Vagina (tissue), 2 donors: Measurements from ENCODE around the gene DNMT1. TPM values are rescaled to one million over a fixed set of nuclear protein-coding genes. Genes with fewer than 3 reads are reported as not detected.

ENCODE experiments used
- DNase-seq, 2 donors: peaks; one replicate each; pipeline ENCODE4 v3.0.0-alpha.2; 2017; ENCODE audit errors: extremely low spot score in 2 of 2
- H3K27ac ChIP-seq: fragments of 200-600 bp; sonication (generic); one replicate; pipeline ENCODE4 v1.5.1; 2019
- H3K27me3 ChIP-seq: fragments of 200-600 bp; sonication (generic); one replicate; pipeline ENCODE4 v1.5.1; 2019
- H3K36me3 ChIP-seq, 2 donors: fragments of 200-600 bp; sonication (generic); one replicate each; pipeline ENCODE4 v1.5.1; 2017 to 2019
- H3K4me1 ChIP-seq: fragments of 200-600 bp; sonication (generic); one replicate; pipeline ENCODE4 v1.5.1; 2019
- H3K4me3 ChIP-seq, 2 donors: fragments of 200-600 bp; sonication (generic); 1 replicate in 1 of 2; 2 replicates in 1 of 2; pipeline ENCODE4 v1.5.1; 2016 to 2019
- H3K9me3 ChIP-seq: fragments of 200-600 bp; sonication (generic); one replicate; pipeline ENCODE4 v1.5.1; 2019
- CTCF ChIP-seq, 3 experiments: fragments of 450-650 bp in 2 of 3; fragments of 200-600 bp in 1 of 3; sonication (generic) in 1 of 3; IDR thresholded peaks; one replicate each; pipeline ENCODE4 v1.5.1; 2017 to 2019; ENCODE audit warnings: antibody characterized with exemption in 3 of 3, mild to moderate bottlenecking in 2 of 3, moderate library complexity in 2 of 3
- POLR2A ChIP-seq, 2 donors: fragments of 450-650 bp; IDR thresholded peaks; one replicate each; pipeline ENCODE4 v1.6.1; 2017; ENCODE audit warnings: antibody characterized with exemption in 2 of 2, mild to moderate bottlenecking in 2 of 2, moderate library complexity in 2 of 2
- POLR2AphosphoS5 ChIP-seq, 2 donors: sonication (generic); formaldehyde crosslinking; IDR thresholded peaks; one replicate each; pipeline ENCODE4 v1.9.0; 2017; ENCODE audit warnings: antibody characterized with exemption in 2 of 2, mild to moderate bottlenecking in 2 of 2, low read depth in 1 of 2; ENCODE audit not compliant: insufficient read depth in 1 of 2
- intact Hi-C: fragments of 100-400 bp; cut with DNase I; formaldehyde crosslinking; loops from one replicate; pipeline ENCODE4 v1.15.1; 2023
- total RNA-seq: library from RNA; depleted of rRNA; stranded (reverse); fragments of >200 nt; gene quantifications from one replicate; pipeline ENCODE4 v1.2.3, GENCODE V29; 2016

DNMT1 gene
- total RNA-seq, 1 donor from 2014 or later, result 36.8 TPM

GRCh38 chr19:10102787-10103236 lies 91.9 kb downstream of the DNMT1 start:
- no peaks in the 10 kb centered on the region for H3K9me3 ChIP-seq
- intact Hi-C loops, result no loop called here
- H3K36me3 ChIP-seq, result peaks cover 0 to 4% of the 10 kb centered on the region in 2 donors
- no peak overlapping the region for H3K27ac ChIP-seq
- no peak overlapping the region for H3K4me3 ChIP-seq
- no peak for TF ChIP-seq CTCF (IDR thresholded peaks at IDR 0.05)
- no peak for TF ChIP-seq POLR2A (IDR thresholded peaks at IDR 0.05)
- no peak for TF ChIP-seq POLR2AphosphoS5 (IDR thresholded peaks at IDR 0.05; ENCODE audit: insufficient read depth in 1 of 2, low read depth in 1 of 2)
- no peak for DNase-seq
- H3K4me1 ChIP-seq, result peaks cover 20% of the 10 kb centered on the region
- no peaks in the 10 kb centered on the region for H3K27me3 ChIP-seq

DNA sequence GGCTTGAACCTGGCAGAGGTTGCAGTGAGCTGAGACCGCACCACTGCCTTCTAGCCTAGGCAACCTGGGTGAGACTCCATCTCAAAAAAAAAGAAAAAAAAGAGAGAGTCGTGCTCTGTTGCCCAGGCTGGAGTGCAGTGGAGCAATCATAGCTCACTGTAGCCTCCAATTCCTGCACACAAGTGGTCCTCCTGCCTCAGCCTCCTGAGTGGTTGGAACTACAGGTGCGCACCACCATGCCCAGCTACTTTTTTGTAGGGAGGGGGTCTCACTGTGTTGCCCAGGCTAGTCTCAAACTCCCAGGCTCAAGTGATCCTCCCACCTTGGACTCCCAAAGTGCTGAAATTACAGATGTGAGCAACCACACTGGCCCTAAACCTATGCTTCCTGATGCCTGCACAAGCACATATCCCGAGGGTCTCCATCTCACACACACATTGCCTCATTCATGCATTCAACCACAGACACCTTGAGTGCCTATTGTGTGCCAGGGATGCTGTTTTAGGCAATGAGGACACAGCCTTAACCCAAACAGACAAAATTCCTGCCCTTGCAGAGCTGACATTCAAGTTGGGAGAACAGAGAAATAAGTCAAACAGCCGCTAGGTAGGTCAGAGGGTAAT lies 94.5 kb downstream of the DNMT1 start:
- no peaks in the 10 kb centered on the region for H3K27me3 ChIP-seq
- H3K4me1 ChIP-seq, result peaks cover 8% of the 10 kb centered on the region
- H3K4me3 ChIP-seq, result no peak overlapping the region
- intact Hi-C loops, result no loop called here
- no peak for TF ChIP-seq POLR2A (IDR thresholded peaks at IDR 0.05)
- TF ChIP-seq POLR2AphosphoS5 (IDR thresholded peaks at IDR 0.05; ENCODE audit: insufficient read depth in 1 of 2, low read depth in 1 of 2), result no peak
- no peak for TF ChIP-seq CTCF (IDR thresholded peaks at IDR 0.05)
- H3K9me3 ChIP-seq, result no peaks in the 10 kb centered on the region
- H3K27ac ChIP-seq, result no peak overlapping the region
- no peaks in the 10 kb centered on the region for H3K36me3 ChIP-seq
- DNase-seq, result no peak

DNA sequence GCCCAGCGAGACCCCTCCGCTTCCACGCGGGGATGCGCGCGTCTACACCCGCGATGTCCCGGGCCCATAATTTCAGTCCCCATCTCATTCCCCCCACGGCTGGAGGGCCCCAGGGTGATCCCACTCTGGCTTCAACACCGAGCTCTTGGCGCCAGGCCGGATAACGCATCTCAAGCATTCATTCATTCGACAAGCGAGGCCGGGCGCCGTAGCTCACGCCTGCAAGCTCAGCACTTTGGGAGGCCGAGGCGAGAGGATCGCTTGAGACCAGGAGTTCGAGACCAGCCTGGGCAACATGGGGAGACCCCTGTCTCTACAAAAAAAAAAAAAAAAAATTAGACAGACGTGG lies 98.2 kb downstream of the DNMT1 start:
- intact Hi-C loops, result no loop called here
- TF ChIP-seq CTCF (IDR thresholded peaks at IDR 0.05) (no peak), POLR2AphosphoS5 (IDR thresholded peaks at IDR 0.05; ENCODE audit: insufficient read depth in 1 of 2, low read depth in 1 of 2) (no peak), POLR2A (IDR thresholded peaks at IDR 0.05) (no peak)
- H3K4me1 ChIP-seq, result peaks cover 8% of the 10 kb centered on the region
- H3K27me3 ChIP-seq, result no peaks in the 10 kb centered on the region
- DNase-seq, result peak in 1 of 2 donors; percentile 84
- no peak overlapping the region for H3K27ac ChIP-seq
- H3K36me3 ChIP-seq, result peaks cover 0 to 5% of the 10 kb centered on the region in 2 donors
- no peaks in the 10 kb centered on the region for H3K9me3 ChIP-seq
- peak overlapping the region; percentile 49 to 72 for H3K4me3 ChIP-seq

GRCh38 chr19:10095948-10096614 lies 98.7 kb downstream of the DNMT1 start:
- peaks cover 8% of the 10 kb centered on the region for H3K4me1 ChIP-seq
- DNase-seq, result peak in 1 of 2 donors; percentile 86
- H3K36me3 ChIP-seq, result peaks cover 0 to 9% of the 10 kb centered on the region in 2 donors
- H3K27ac ChIP-seq, result peak overlapping the region; percentile 66
- intact Hi-C loops, result no loop called here
- H3K27me3 ChIP-seq, result no peaks in the 10 kb centered on the region
- TF ChIP-seq CTCF (IDR thresholded peaks at IDR 0.05) (no peak), POLR2AphosphoS5 (IDR thresholded peaks at IDR 0.05; ENCODE audit: insufficient read depth in 1 of 2, low read depth in 1 of 2) (peak in 1 of 2 donors; percentile 62), POLR2A (IDR thresholded peaks at IDR 0.05) (no peak)
- H3K4me3 ChIP-seq, result peak overlapping the region; percentile 49 to 72
- no peaks in the 10 kb centered on the region for H3K9me3 ChIP-seq

DNA sequence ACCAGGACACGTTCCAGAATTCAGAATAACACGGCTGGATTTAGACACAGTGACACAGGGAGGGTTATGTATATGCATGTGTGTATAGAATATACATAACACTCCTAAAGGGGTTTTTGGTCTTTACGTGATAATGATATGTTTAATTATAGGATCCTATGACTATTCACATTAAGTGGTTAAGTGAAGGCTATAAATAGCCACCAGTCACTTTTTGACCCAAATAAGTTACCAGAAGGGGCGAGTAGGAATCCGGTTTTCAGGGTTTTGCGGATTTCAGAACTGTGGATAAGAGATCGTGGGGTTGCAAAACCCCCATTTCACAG lies 99.2 kb downstream of the DNMT1 start:
- Histone ChIP-seq H3K4me3 (peak overlapping the region; percentile 18 to 72), H3K27ac (peak overlapping the region; percentile 66), H3K27me3 (no peaks in the 10 kb centered on the region), H3K36me3 (peaks cover 0 to 9% of the 10 kb centered on the region in 2 donors), H3K4me1 (peaks cover 8% of the 10 kb centered on the region), H3K9me3 (no peaks in the 10 kb centered on the region)
- no peak for TF ChIP-seq POLR2A (IDR thresholded peaks at IDR 0.05)
- no peak for TF ChIP-seq POLR2AphosphoS5 (IDR thresholded peaks at IDR 0.05; ENCODE audit: insufficient read depth in 1 of 2, low read depth in 1 of 2)
- TF ChIP-seq CTCF (IDR thresholded peaks at IDR 0.05), result no peak
- no peak for DNase-seq
- intact Hi-C loops, result no loop called here
